Endothelial cell of umbilical vein (primary cell): ENCODE data around the gene SLC35A1. TPM values are rescaled to one million over a fixed set of nuclear protein-coding genes. Genes with fewer than 3 reads are reported as not detected.

Experiments used
- BruUV-seq: library from RNA; stranded (reverse); fragments of 400-500 nt; replicated peaks from 2 replicates; lab custom pipeline; 2021; lab: Mats Ljungman, UMichigan
- CTCF ChIA-PET: fragments of 300-600, 350-600 bp; sonication (Branson Sonifier 250); formaldehyde crosslinking; loops from one replicate; lab custom pipeline; 2021; ENCODE audit warnings: antibody characterized with exemption, inconsistent platforms; lab: Charles Lee
- POLR2A ChIA-PET: fragments of 300-600, 350-600 bp; sonication (Branson Sonifier 250); formaldehyde crosslinking; loops from one replicate; lab custom pipeline; 2021; ENCODE audit warnings: antibody characterized with exemption, inconsistent platforms; lab: Charles Lee
- DNase-seq: peaks from one replicate; pipeline ENCODE4 v3.0.0-alpha.2; 2011; ENCODE audit warnings: low read depth, low spot score
- FAIRE-seq: peaks from 2 replicates; lab custom pipeline; 2011; peaks lifted over from hg19 to GRCh38; lab: Jason Lieb, UNC
- H2AFZ ChIP-seq: 2 replicates; pipeline ENCODE4 v1.6.0; 2012; ENCODE audit warnings: low read depth, low read length, control low read depth, inconsistent platforms
- H3K27ac ChIP-seq: 2 replicates; pipeline ENCODE4 v1.5.1; 2011; ENCODE audit warnings: low read depth, mild to moderate bottlenecking, control low read depth, low read length, moderate library complexity; ENCODE audit not compliant: insufficient read depth
- H3K27me3 ChIP-seq, 2 experiments: 2 replicates each; pipeline versions ENCODE4 v1.6.0 to v1.6.1; 2011; ENCODE audit warnings: low read length in 2 of 2, mixed read lengths in 1 of 2; ENCODE audit not compliant: control insufficient read depth in 2 of 2, insufficient read depth in 2 of 2
- H3K36me3 ChIP-seq, 2 experiments: 2 replicates in 1 of 2; 3 replicates in 1 of 2; pipeline ENCODE4 v1.5.1; 2011; ENCODE audit warnings: low read length in 2 of 2, mild to moderate bottlenecking in 1 of 2, moderate library complexity in 1 of 2; ENCODE audit not compliant: control insufficient read depth in 2 of 2, insufficient read depth in 2 of 2; ENCODE audit errors: extremely low read depth in 1 of 2
- H3K4me1 ChIP-seq: 3 replicates; pipeline ENCODE4 v1.5.1; 2011; ENCODE audit warnings: mild to moderate bottlenecking, low read length; ENCODE audit not compliant: control insufficient read depth, insufficient read depth; ENCODE audit errors: extremely low read depth
- H3K4me2 ChIP-seq: 2 replicates; pipeline ENCODE4 v1.6.1; 2011; ENCODE audit warnings: low read length, control low read depth, mixed read lengths; ENCODE audit not compliant: insufficient read depth
- H3K4me3 ChIP-seq, 3 experiments: fragments of 200-600 bp in 1 of 3; sonication (generic), shearing (Covaris generic) in 1 of 3; replicated peaks in 1 of 3; 2 replicates each; pipeline ENCODE4 v1.5.1; 2011 to 2016; ENCODE audit warnings: control low read depth in 3 of 3, low read length in 3 of 3, mild to moderate bottlenecking in 2 of 3, inconsistent platforms in 1 of 3, low read depth in 1 of 3, moderate library complexity in 1 of 3; ENCODE audit not compliant: insufficient read depth in 1 of 3
- H3K79me2 ChIP-seq: 2 replicates; pipeline ENCODE4 v1.6.0; 2012; ENCODE audit warnings: low read length, inconsistent platforms; ENCODE audit not compliant: control insufficient read depth, insufficient read depth
- H3K9ac ChIP-seq: replicated peaks from 2 replicates; pipeline ENCODE3; 2011; ENCODE audit warnings: low read length, control low read depth; ENCODE audit not compliant: insufficient read depth; ENCODE audit errors: extremely low read depth
- H3K9me1 ChIP-seq: replicated peaks from 3 replicates; pipeline ENCODE4 v1.6.0; 2011; ENCODE audit warnings: mild to moderate bottlenecking, low read length; ENCODE audit not compliant: control insufficient read depth, insufficient read depth; ENCODE audit errors: extremely low read depth
- H3K9me3 ChIP-seq: replicated peaks from 2 replicates; pipeline ENCODE4 v1.5.1; 2012; ENCODE audit warnings: low read length, inconsistent platforms; ENCODE audit not compliant: control insufficient read depth, insufficient read depth
- H4K20me1 ChIP-seq: replicated peaks from 2 replicates; pipeline ENCODE3; 2011; ENCODE audit warnings: mild to moderate bottlenecking, low read length; ENCODE audit not compliant: control insufficient read depth, insufficient read depth; ENCODE audit errors: extremely low read depth
- CTCF ChIP-seq, 2 donors: IDR thresholded peaks; 1 replicate in 1 of 2; 2 replicates in 1 of 2; pipeline ENCODE4 v1.5.1; 2011; ENCODE audit warnings: low read length in 2 of 2, mild to moderate bottlenecking in 2 of 2, moderate library complexity in 2 of 2, control low read depth in 1 of 2, inconsistent platforms in 1 of 2, low read depth in 1 of 2; ENCODE audit not compliant: insufficient read depth in 1 of 2; ENCODE audit errors: extremely low read depth in 1 of 2
- EZH2 ChIP-seq: IDR thresholded peaks from 2 replicates; pipeline ENCODE4 v1.6.1; 2012; ENCODE audit warnings: borderline replicate concordance, low read depth, mild to moderate bottlenecking, moderate library complexity, low read length, inconsistent platforms; ENCODE audit not compliant: severe bottlenecking
- GATA2 ChIP-seq: IDR thresholded peaks from 2 replicates; pipeline ENCODE4 v1.7.0; 2011; ENCODE audit warnings: low read depth, mild to moderate bottlenecking, moderate library complexity, mixed read lengths, low read length; ENCODE audit not compliant: insufficient read length, insufficient read depth
- JUN ChIP-seq: IDR thresholded peaks from 2 replicates; pipeline ENCODE4 v1.6.1; 2011; ENCODE audit warnings: borderline replicate concordance, low read depth; ENCODE audit not compliant: insufficient read length, insufficient read depth
- MYC ChIP-seq: IDR thresholded peaks from one replicate; pipeline ENCODE4 v1.6.1; 2011; ENCODE audit warnings: mild to moderate bottlenecking, low read depth, low read length
- POLR2A ChIP-seq: IDR thresholded peaks from 2 replicates; pipeline ENCODE4 v1.6.1; 2012; ENCODE audit warnings: low read depth, mild to moderate bottlenecking, control low read depth, low read length
- dilution Hi-C: fragments of 300-500 bp; cut with MboI; formaldehyde crosslinking; loops from one replicate; pipeline ENCODE4 v1.15.0; 2019; ENCODE audit warnings: low sequenced_read_pairs; ENCODE audit not compliant: extremely low pct_ligation_motif_present
- intact Hi-C: fragments of 100-400 bp; cut with micrococcal nuclease; formaldehyde crosslinking; loops from one replicate; pipeline ENCODE4 v1.10.0; 2022
- polyA plus RNA-seq, 4 experiments: library from polyadenylated mRNA; depleted of rRNA in 3 of 4; stranded (reverse) in 3 of 4; unstranded in 1 of 4; fragments of >200 nt; gene quantifications; 2 replicates each; pipeline versions ENCODE4 v1.2.1 to v1.2.3, GENCODE V29; 2011 to 2012; ENCODE audit warnings: missing spikeins in 1 of 4
- total RNA-seq: library from RNA; stranded (reverse); gene quantifications from 2 replicates; pipeline ENCODE4 v1.2.3, GENCODE V29; 2021

Gene SLC35A1
- total and polyA plus RNA-seq, 2 donors (not counting 3 experiments of a cell fraction or from before 2014, with no cell fraction given) = 13.0 to 13.9 TPM

GRCh38 chr6:87514831-87515230 lies 42.1 kb downstream of the SLC35A1 start:
- peak overlapping the region; percentile 38 for H3K4me2 ChIP-seq
- H3K9me3 ChIP-seq = no peaks in the 10 kb centered on the region
- peak; percentile 46 for DNase-seq
- H4K20me1 ChIP-seq = no peaks in the 10 kb centered on the region
- H3K79me2 ChIP-seq = no peaks in the 10 kb centered on the region
- dilution Hi-C loops (no loop called here), intact Hi-C loops (no loop called here)
- H3K9ac ChIP-seq = no peak overlapping the region
- H2AFZ ChIP-seq = no peak overlapping the region
- POLR2A ChIA-PET = interaction anchor here (0.8 kb wide), 1 partner anchor 188 kb away, joined by 3 read pairs; the partner anchor contains the start of gene AKIRIN2
- no peaks in the 10 kb centered on the region for H3K9me1 ChIP-seq
- no TSS peak for BruUV-seq
- H3K4me1 ChIP-seq = peaks cover 5% of the 10 kb centered on the region
- no peak overlapping the region for H3K4me3 ChIP-seq
- no peak for TF ChIP-seq JUN
- peak; percentile 49 for TF ChIP-seq GATA2
- peaks cover 14 to 34% of the 10 kb centered on the region in 2 experiments for H3K36me3 ChIP-seq
- FAIRE-seq = no peak
- H3K27ac ChIP-seq = no peak overlapping the region
- CTCF ChIA-PET = interaction anchor here (0.8 to 1.1 kb wide), 4 partner anchors 11 to 448 kb away, joined by 3 to 7 read pairs (median 5); no protein-coding TSS in a partner anchor
- H3K27me3 ChIP-seq = no peaks in the 10 kb centered on the region

- POLR2A ChIA-PET = no interaction called here
- H4K20me1 ChIP-seq = no peaks in the 10 kb centered on the region
- no peak overlapping the region for H3K4me3 ChIP-seq
- no peak overlapping the region for H2AFZ ChIP-seq
- H3K9me3 ChIP-seq = no peaks in the 10 kb centered on the region
- CTCF ChIA-PET = no interaction called here
- FAIRE-seq = no peak
- H3K9me1 ChIP-seq = no peaks in the 10 kb centered on the region
- no peaks in the 10 kb centered on the region for H3K79me2 ChIP-seq
- H3K9ac ChIP-seq = no peak overlapping the region
- intact Hi-C loops = no loop called here
- BruUV-seq = no TSS peak
- no peak overlapping the region for H3K4me2 ChIP-seq
- no peak for DNase-seq
- peaks cover 5% of the 10 kb centered on the region for H3K4me1 ChIP-seq
- dilution Hi-C loops = no loop called here
- TF ChIP-seq JUN = no peak
- no peak for TF ChIP-seq EZH2
- no peak for TF ChIP-seq CTCF (IDR thresholded peaks at IDR 0.05; ENCODE audit: extremely low read depth in 1 of 2, insufficient read depth in 1 of 2, low read depth in 1 of 2, low read length in 2 of 2)
- no peak for TF ChIP-seq MYC
- TF ChIP-seq GATA2 = no peak
- TF ChIP-seq POLR2A = no peak
- no peak overlapping the region for H3K27ac ChIP-seq
- H3K27me3 ChIP-seq = no peaks in the 10 kb centered on the region
- H3K36me3 ChIP-seq = peaks cover 11 to 22% of the 10 kb centered on the region in 2 experiments
These were observed 45.7 kb downstream of the SLC35A1 start for GRCh38 chr6:87518453-87518852.
